Endodermal cell (in vitro differentiated cells): Measurements from ENCODE around the gene SLC7A8. TPM values are rescaled to one million over a fixed set of nuclear protein-coding genes. Genes with fewer than 3 reads are reported as not detected.

ENCODE experiments used
- DNase-seq: peaks from one replicate; pipeline ENCODE4 v3.0.0-alpha.2; 2017
- H3K27ac ChIP-seq: 2 replicates; pipeline ENCODE4 v1.5.1; 2013; ENCODE audit warnings: mild to moderate bottlenecking, low read depth, low read length, moderate library complexity
- H3K27me3 ChIP-seq: 2 replicates; pipeline ENCODE4 v1.6.1; 2013; ENCODE audit warnings: mild to moderate bottlenecking, low read length, moderate library complexity; ENCODE audit not compliant: insufficient read depth, control insufficient read depth, poor library complexity, severe bottlenecking
- H3K36me3 ChIP-seq: 2 replicates; pipeline ENCODE4 v1.7.0; 2013; ENCODE audit warnings: mild to moderate bottlenecking, low read length, moderate library complexity; ENCODE audit not compliant: control insufficient read depth, insufficient read depth
- H3K4me1 ChIP-seq: one replicate; pipeline ENCODE4 v1.7.0; 2013; ENCODE audit warnings: low read length; ENCODE audit not compliant: control insufficient read depth, insufficient read depth
- H3K4me3 ChIP-seq: 2 replicates; pipeline ENCODE4 v1.5.1; 2013; ENCODE audit warnings: mild to moderate bottlenecking, low read length, moderate library complexity
- H3K9ac ChIP-seq: 2 replicates; pipeline ENCODE4 v1.6.1; 2013; ENCODE audit warnings: mild to moderate bottlenecking, low read length, moderate library complexity; ENCODE audit not compliant: poor library complexity, severe bottlenecking; ENCODE audit errors: extremely low read depth
- H3K9me3 ChIP-seq: 2 replicates; pipeline ENCODE4 v1.6.1; 2013; ENCODE audit warnings: mild to moderate bottlenecking, low read length, moderate library complexity; ENCODE audit not compliant: control insufficient read depth
- H3K27ac Mint-ChIP-seq: 2 replicates; pipeline ENCODE4 v1.8.0; 2020; ENCODE audit warnings: mixed read lengths
- H3K27me3 Mint-ChIP-seq: 2 replicates; pipeline ENCODE4 v1.8.0; 2021; ENCODE audit warnings: mild to moderate bottlenecking, mixed read lengths; ENCODE audit not compliant: insufficient read depth
- H3K36me3 Mint-ChIP-seq: 2 replicates; pipeline ENCODE4 v1.8.0; 2020; ENCODE audit warnings: low read depth, mixed read lengths
- H3K4me1 Mint-ChIP-seq: 2 replicates; pipeline ENCODE4 v1.8.0; 2020; ENCODE audit warnings: mixed read lengths
- H3K4me3 Mint-ChIP-seq: 2 replicates; pipeline ENCODE4 v1.8.0; 2020; ENCODE audit warnings: mild to moderate bottlenecking, moderate library complexity, mixed read lengths
- H3K9me3 Mint-ChIP-seq: 2 replicates; pipeline ENCODE4 v1.8.0; 2020; ENCODE audit warnings: mild to moderate bottlenecking, mixed read lengths
- CTCF ChIP-seq: fragments of 200-600 bp; sonication (generic); conservative IDR thresholded peaks from 2 replicates; pipeline ENCODE4 v1.5.0; 2021; ENCODE audit warnings: antibody characterized with exemption, mild to moderate bottlenecking
- WGBS, 2 experiments: methylation state at CpG; one replicate each; pipeline versions ENCODE4 v1.1.5 to v1.1.7; 2013; ENCODE audit warnings: missing lambda C conversion rate in 2 of 2, mixed read lengths in 1 of 2; ENCODE audit not compliant: insufficient coverage in 1 of 2, insufficient read length in 1 of 2; 5-methylcytosine and 5-hydroxymethylcytosine counted together
- total RNA-seq, 2 donors: library from RNA; stranded (reverse); fragmentation: NEBNext Ultra II Directional in 1 of 2; extraction: Animal tissue kit (Norgen Biotek cat#: 25700) in 1 of 2; gene quantifications; 2 replicates in 1 of 2; 3 replicates in 1 of 2; pipeline ENCODE4 v1.2.1, GENCODE V29; 2021

The SLC7A8 gene
- total RNA-seq, 2 donors from 2014 or later, result 47.6 to 48.9 TPM

DNA sequence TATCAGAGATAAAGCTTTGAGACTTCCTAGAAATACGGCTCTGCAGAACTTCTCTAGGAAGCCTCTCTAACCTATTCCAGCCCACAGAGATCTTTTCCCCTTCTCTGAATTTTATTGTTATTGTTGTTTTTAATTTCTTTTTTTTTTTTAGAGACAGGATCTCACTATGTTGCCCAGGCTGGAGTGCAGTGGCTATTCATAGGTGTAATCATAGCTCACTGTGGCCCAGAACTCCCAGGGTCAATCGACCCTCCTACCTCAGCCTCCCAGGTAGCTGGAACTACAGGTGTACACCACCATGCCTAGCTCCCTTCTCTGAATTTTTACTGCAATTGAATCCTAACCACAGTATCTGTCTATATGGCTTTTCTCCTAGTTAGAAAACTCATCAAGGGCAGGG lies 19.6 kb downstream of the SLC7A8 start:
- no peak overlapping the region for H3K27ac Mint-ChIP-seq
- no peak overlapping the region for H3K4me3 Mint-ChIP-seq
- H3K9me3 Mint-ChIP-seq, result no peaks in the 10 kb centered on the region
- no peak for TF ChIP-seq CTCF
- no peak for DNase-seq
- no peak overlapping the region for H3K4me3 ChIP-seq
- H3K9me3 ChIP-seq, result no peaks in the 10 kb centered on the region
- no peaks in the 10 kb centered on the region for H3K27me3 ChIP-seq
- no peak overlapping the region for H3K9ac ChIP-seq
- 92 to 100% methylated on average over 1 to 2 of the region's 2 CpGs for WGBS, 2 experiments
- no peaks in the 10 kb centered on the region for H3K27me3 Mint-ChIP-seq
- H3K4me1 Mint-ChIP-seq, result peaks cover 45% of the 10 kb centered on the region
- H3K27ac ChIP-seq, result no peak overlapping the region
- peaks cover 8% of the 10 kb centered on the region for H3K36me3 Mint-ChIP-seq
- no peaks in the 10 kb centered on the region for H3K36me3 ChIP-seq
- H3K4me1 ChIP-seq, result peaks cover 13% of the 10 kb centered on the region

GRCh38 chr14:23162800-23163199 lies 20.7 kb downstream of the SLC7A8 start:
- Histone ChIP-seq H3K27ac (no peak overlapping the region), H3K4me1 (peaks cover 13% of the 10 kb centered on the region), H3K9ac (no peak overlapping the region), H3K9me3 (no peaks in the 10 kb centered on the region), H3K4me3 (no peak overlapping the region), H3K27me3 (no peaks in the 10 kb centered on the region), H3K36me3 (no peaks in the 10 kb centered on the region)
- peaks cover 42% of the 10 kb centered on the region for H3K4me1 Mint-ChIP-seq
- 90 to 100% methylated on average over 1 to 4 of the region's 4 CpGs for WGBS, 2 experiments
- TF ChIP-seq CTCF, result no peak
- H3K27me3 Mint-ChIP-seq, result no peaks in the 10 kb centered on the region
- no peak overlapping the region for H3K4me3 Mint-ChIP-seq
- DNase-seq, result no peak
- peaks cover 13% of the 10 kb centered on the region for H3K36me3 Mint-ChIP-seq
- H3K9me3 Mint-ChIP-seq, result no peaks in the 10 kb centered on the region
- H3K27ac Mint-ChIP-seq, result no peak overlapping the region

DNA sequence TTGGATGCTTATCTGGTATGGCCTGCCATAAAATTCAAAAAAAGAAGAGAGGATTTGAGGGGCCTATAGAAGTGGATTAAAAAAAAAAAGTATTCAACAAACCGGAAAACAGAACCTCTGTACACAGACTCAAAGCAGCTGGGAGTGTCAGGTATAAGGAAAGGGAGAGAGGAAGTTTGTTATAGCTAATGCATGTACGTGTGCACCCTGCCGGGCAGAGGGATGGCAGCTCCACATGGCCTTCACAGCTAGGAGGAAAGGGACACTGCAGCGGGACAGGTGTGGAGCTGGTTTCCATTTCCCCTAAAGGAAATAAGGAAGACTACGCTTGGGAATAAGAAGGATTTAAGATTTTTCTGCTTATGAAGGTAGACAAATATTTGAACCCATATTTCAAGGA lies 21.5 kb downstream of the SLC7A8 start:
- H3K9ac ChIP-seq, result no peak overlapping the region
- no peaks in the 10 kb centered on the region for H3K9me3 ChIP-seq
- H3K36me3 ChIP-seq, result no peaks in the 10 kb centered on the region
- no peaks in the 10 kb centered on the region for H3K27me3 ChIP-seq
- DNase-seq, result no peak
- 87 to 89% methylated on average over 3 to 5 of the region's 5 CpGs for WGBS, 2 experiments
- peaks cover 37% of the 10 kb centered on the region for H3K4me1 Mint-ChIP-seq
- peak overlapping the region; percentile 32 for H3K27ac Mint-ChIP-seq
- no peak overlapping the region for H3K27ac ChIP-seq
- H3K4me3 Mint-ChIP-seq, result no peak overlapping the region
- no peak overlapping the region for H3K4me3 ChIP-seq
- peaks cover 7% of the 10 kb centered on the region for H3K4me1 ChIP-seq
- no peak for TF ChIP-seq CTCF
- no peaks in the 10 kb centered on the region for H3K9me3 Mint-ChIP-seq
- H3K27me3 Mint-ChIP-seq, result no peaks in the 10 kb centered on the region
- peaks cover 14% of the 10 kb centered on the region for H3K36me3 Mint-ChIP-seq
